Duodenal mucosa (tissue), 2 donors: ENCODE data around the gene WWOX.

ENCODE experiments used
- H3K27ac ChIP-seq: one replicate; pipeline ENCODE4 v1.7.0; 2013; ENCODE audit warnings: low read depth, low read length
- H3K27me3 ChIP-seq, 2 donors: one replicate each; pipeline ENCODE4 v1.7.0; 2013; ENCODE audit warnings: low read length in 2 of 2, control low read depth in 1 of 2; ENCODE audit not compliant: insufficient read depth in 2 of 2, control insufficient read depth in 1 of 2
- H3K36me3 ChIP-seq, 2 donors: one replicate each; pipeline ENCODE4 v1.7.0; 2013; ENCODE audit warnings: low read length in 2 of 2, control low read depth in 1 of 2; ENCODE audit not compliant: insufficient read depth in 2 of 2, control insufficient read depth in 1 of 2
- H3K4me1 ChIP-seq, 2 donors: one replicate each; pipeline ENCODE4 v1.7.0; 2013; ENCODE audit warnings: low read length in 2 of 2, control low read depth in 1 of 2; ENCODE audit not compliant: insufficient read depth in 2 of 2, control insufficient read depth in 1 of 2
- H3K4me3 ChIP-seq, 2 donors: one replicate each; pipeline ENCODE4 v1.7.0; 2013; ENCODE audit warnings: low read length in 2 of 2, low read depth in 1 of 2
- H3K9ac ChIP-seq, 2 donors: one replicate each; pipeline ENCODE4 v1.7.0; 2013; ENCODE audit warnings: low read length in 2 of 2, low read depth in 1 of 2
- H3K9me3 ChIP-seq, 2 donors: one replicate each; pipeline ENCODE4 v1.7.0; 2013; ENCODE audit warnings: low read length in 2 of 2, control low read depth in 1 of 2; ENCODE audit not compliant: control insufficient read depth in 1 of 2

The WWOX gene

DNA sequence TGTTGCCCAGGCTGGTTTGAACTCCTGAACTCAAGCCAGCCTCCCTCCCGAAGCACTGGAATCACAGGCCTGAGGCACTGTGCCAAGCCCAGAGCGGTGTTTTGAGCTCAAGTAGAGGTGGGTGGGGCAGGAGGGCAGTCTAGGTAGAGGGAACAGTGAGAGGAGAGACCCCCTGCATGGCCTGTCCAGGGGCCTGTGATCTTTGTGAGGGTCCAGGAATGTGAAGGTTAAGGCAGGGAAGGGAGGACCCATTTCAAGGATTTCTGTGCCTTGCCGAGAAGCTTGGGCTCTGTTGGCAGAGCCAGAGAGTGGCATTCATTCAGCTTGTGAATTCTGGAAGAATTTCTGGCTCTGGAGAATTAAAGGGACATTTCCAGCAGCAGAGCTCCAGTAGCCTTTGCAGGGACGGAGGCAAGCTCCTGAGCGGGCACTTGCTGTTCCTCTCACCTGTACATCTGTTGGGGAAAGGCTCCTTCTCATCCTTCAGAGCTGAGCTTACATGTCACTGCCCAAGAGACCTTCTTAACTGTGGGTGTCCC, 2.7 kb downstream of the WWOX start:
- Histone ChIP-seq H3K4me1 (peaks cover 7 to 12% of the 10 kb centered on the region in 2 donors), H3K9me3 (no peaks in the 10 kb centered on the region), H3K9ac (no peak overlapping the region), H3K27ac (no peak overlapping the region), H3K36me3 (no peaks in the 10 kb centered on the region), H3K4me3 (no peak overlapping the region), H3K27me3 (no peaks in the 10 kb centered on the region)

DNA sequence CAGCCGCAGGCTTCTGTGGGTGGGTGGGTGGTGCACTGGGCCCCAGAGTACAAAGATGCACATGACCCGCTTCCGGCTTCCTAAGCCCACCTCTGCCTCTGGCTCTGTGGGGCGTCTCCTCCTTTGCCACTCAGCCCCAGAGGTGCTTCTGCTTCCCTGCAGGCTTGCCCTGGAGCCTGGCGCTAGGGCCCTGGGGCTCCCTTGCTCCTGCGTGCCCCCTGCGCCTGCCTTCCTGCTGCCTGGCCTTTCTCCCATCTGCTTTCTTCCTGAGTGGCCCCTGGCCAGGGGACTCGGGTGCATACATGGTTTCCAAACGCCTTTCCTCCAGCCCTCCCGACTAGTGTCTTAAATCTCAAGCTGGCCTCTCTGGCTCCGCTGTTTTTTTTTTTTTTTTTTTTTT, 3.4 kb downstream of the WWOX start:
- Histone ChIP-seq H3K4me1 (peaks cover 7 to 12% of the 10 kb centered on the region in 2 donors), H3K36me3 (no peaks in the 10 kb centered on the region), H3K27me3 (no peaks in the 10 kb centered on the region), H3K9me3 (no peaks in the 10 kb centered on the region), H3K9ac (no peak overlapping the region), H3K27ac (no peak overlapping the region), H3K4me3 (no peak overlapping the region)

DNA sequence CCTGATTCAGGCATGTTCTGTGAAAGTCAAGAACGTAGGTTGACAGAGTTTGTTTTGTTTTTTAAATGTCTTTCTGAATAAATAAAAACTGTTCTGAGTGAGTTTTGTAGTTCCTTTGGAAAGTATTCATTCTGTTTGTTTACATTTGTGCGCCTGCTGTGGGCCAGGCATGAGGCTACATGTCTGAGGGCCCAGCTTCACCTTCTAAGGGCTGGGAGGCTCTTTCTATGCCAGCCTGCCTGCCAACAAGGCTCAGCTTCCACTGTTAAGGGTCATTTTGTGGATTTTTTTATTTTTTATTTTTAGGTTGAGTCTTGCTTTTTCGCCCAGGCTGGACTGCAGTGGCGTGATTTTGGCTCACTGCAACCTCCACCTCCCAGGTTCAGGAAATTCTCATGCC, 6.1 kb downstream of the WWOX start:
- Histone ChIP-seq H3K36me3 (peaks cover 0 to 5% of the 10 kb centered on the region in 2 donors), H3K4me3 (no peak overlapping the region), H3K27ac (no peak overlapping the region), H3K9me3 (no peaks in the 10 kb centered on the region), H3K4me1 (peaks cover 2 to 3% of the 10 kb centered on the region in 2 donors), H3K27me3 (no peaks in the 10 kb centered on the region), H3K9ac (no peak overlapping the region)

DNA sequence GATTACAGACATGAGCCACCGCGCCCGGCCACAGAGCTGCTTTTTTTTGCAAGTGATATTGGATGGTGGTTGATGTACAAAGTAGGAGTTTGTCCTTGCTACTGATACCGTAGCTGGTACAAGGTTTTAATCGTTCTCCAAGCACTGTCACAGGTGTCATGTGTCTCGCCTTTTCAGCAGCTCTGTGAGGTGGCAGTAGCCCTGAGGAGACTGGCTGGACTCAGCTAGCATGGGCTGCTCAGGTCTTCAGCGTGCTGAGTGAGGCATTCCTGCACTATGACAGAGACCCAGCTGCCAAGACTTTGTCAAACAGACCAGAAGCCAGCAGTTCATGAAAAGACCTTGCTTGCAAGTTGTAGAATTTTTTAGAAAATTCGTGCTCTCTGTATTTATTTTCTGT, 7.2 kb downstream of the WWOX start:
- Histone ChIP-seq H3K9me3 (no peaks in the 10 kb centered on the region), H3K27ac (no peak overlapping the region), H3K4me1 (no peaks in the 10 kb centered on the region), H3K9ac (no peak overlapping the region), H3K36me3 (peaks cover 0 to 5% of the 10 kb centered on the region in 2 donors), H3K4me3 (no peak overlapping the region), H3K27me3 (no peaks in the 10 kb centered on the region)

DNA sequence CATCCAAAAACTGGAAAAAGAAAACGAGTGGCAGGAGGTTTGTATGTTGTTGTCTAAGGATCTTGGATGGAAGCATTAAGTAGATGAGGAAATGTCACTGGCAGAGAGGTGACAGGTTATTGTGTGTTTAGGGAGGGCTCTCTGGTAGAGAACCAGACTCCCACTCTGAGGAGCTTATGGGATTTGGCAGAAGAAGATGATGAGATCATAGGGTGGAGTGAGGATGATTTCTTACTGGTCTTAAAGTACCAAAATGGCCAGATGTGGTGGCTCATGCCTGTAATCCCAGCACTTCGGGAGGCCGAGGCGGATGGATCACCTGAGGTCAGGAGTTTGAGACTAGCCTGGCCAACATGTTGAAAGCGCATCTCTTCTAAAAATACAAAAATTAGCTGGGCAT, 9.0 kb downstream of the WWOX start:
- no peak overlapping the region for H3K4me3 ChIP-seq
- H3K36me3 ChIP-seq, result peaks cover 4 to 5% of the 10 kb centered on the region in 2 donors
- H3K4me1 ChIP-seq, result no peaks in the 10 kb centered on the region
- H3K9ac ChIP-seq, result no peak overlapping the region
- no peaks in the 10 kb centered on the region for H3K9me3 ChIP-seq
- H3K27ac ChIP-seq, result no peak overlapping the region
- no peaks in the 10 kb centered on the region for H3K27me3 ChIP-seq

DNA sequence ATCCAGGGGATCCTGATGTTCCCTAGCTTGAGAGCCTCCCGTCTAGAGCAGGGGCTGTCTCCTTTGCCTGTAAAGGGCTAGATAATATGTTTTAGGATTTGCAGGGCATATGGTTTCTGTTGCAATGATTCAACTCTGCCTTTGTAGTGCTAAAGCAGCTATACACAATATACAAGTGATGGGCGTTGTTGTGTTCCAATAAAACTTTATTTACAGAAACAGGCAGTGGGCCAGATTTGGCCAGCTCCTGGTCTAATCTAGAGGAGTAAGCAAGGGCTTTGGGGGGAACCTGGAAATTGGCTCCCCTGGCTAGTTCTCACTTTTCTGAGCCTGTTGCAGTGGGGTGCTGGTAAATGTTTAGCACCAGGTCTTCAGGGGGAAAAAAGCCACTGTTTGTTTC, 13.8 kb downstream of the WWOX start:
- Histone ChIP-seq H3K9ac (no peak overlapping the region), H3K36me3 (peaks cover 15% of the 10 kb centered on the region in 2 donors)

DNA sequence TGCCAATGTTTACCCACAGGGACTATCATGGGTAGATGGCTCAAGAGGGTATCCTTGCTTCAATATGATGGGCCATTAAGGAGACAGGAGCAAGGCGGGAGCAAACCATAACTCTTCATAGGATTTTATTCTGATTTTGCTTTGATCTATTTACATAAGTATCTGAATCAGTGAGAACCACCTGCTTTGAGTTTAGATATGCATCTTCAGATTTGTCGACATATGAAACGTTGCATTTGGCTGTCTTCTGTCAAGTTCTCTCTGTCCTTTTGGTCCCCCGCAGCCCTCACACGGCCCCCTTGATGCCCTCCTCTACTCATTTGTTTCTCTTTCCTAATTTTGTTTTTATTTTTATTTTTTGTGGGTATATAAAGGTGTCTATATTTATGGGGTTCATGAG, 16.2 kb downstream of the WWOX start:
- Histone ChIP-seq H3K9me3 (no peaks in the 10 kb centered on the region), H3K36me3 (peaks cover 11 to 22% of the 10 kb centered on the region in 2 donors), H3K9ac (no peak overlapping the region), H3K4me1 (no peaks in the 10 kb centered on the region), H3K27me3 (no peaks in the 10 kb centered on the region), H3K27ac (no peak overlapping the region), H3K4me3 (no peak overlapping the region)

More for the DNA sequence above, 13.8 kb downstream of the WWOX start:
- Histone ChIP-seq H3K27ac (no peak overlapping the region), H3K4me3 (no peak overlapping the region), H3K27me3 (no peaks in the 10 kb centered on the region), H3K9me3 (no peaks in the 10 kb centered on the region), H3K4me1 (no peaks in the 10 kb centered on the region)

DNA sequence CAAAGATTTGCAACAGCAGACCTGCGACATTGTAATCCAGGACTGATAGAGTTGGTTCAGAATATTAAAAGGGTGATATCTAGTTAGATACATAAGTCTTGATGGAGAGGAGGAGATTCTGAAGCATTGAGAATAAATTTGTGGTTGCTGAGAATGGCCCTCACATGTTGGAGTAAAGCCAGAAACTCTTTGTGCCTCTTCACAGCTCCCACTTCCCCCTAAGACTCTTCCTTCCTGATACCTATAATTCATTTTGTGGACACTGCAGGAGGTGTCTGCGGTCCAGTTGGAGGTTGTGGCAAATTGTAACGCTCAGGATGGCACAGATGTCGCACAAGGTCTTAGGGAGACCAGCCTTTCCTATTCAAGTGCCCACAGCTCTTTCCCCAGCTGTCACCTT, 17.5 kb downstream of the WWOX start:
- Histone ChIP-seq H3K9me3 (no peaks in the 10 kb centered on the region), H3K27ac (no peak overlapping the region), H3K36me3 (peaks cover 11 to 22% of the 10 kb centered on the region in 2 donors), H3K27me3 (no peaks in the 10 kb centered on the region), H3K4me3 (no peak overlapping the region), H3K4me1 (no peaks in the 10 kb centered on the region), H3K9ac (no peak overlapping the region)

DNA sequence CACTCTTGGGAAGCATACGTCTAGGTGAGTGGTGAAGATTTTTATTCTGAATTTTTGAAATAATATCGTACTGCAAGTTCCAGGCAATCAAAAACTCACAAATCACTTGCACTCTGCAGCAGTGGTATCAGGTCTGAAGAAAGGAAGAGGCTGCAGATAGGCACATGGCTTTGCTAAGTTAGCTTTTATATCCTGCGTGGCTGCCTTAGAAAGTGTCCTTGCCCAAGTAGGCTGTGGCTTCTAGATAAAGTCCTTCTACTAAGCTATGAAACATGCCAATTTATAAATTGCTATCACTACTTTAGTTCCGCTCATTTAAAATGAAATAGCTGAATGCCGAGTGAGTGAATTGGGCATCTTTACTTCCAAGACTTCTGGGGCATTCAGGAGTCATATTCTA, 17.9 kb downstream of the WWOX start:
- Histone ChIP-seq H3K27ac (no peak overlapping the region), H3K4me1 (no peaks in the 10 kb centered on the region), H3K9ac (no peak overlapping the region), H3K27me3 (no peaks in the 10 kb centered on the region), H3K4me3 (no peak overlapping the region), H3K9me3 (no peaks in the 10 kb centered on the region), H3K36me3 (peaks cover 11 to 22% of the 10 kb centered on the region in 2 donors)

DNA sequence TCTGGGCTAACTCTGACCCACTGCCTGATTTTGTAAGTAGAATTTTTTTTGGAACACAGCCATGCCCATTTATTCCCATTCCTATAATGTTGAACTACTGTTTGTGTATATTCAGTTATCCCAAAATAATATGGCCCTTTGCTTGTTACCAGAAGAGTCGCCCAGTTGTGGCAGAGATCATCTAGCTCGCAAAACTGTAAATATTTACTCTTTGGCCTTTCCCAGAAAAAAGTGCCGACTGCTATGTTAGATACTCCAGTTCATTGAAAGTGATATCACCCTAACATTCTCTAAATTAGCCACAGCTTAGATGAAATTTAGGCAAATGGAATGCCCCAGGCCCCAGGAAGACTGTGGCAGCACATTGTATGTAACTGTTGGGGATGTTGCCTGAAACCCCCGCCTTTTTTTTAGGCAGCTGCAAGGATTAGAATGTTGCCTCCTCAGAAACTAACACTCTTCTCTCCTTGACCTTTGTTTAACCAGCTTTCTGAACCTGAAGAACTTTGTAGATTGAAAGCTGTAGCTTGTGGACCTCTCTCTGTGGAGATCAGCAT, 19.1 kb downstream of the WWOX start:
- Histone ChIP-seq H3K9ac (no peak overlapping the region), H3K4me3 (no peak overlapping the region), H3K27me3 (no peaks in the 10 kb centered on the region), H3K4me1 (no peaks in the 10 kb centered on the region), H3K27ac (no peak overlapping the region), H3K36me3 (peaks cover 11 to 17% of the 10 kb centered on the region in 2 donors), H3K9me3 (no peaks in the 10 kb centered on the region)
